GM19239 (cell line): ENCODE data around the gene GLUL.
"Not testable (repeated sequence)": the region's sequence is repeated elsewhere in the genome, so short reads cannot be mapped to it uniquely, and the experiment has no call there.

ENCODE experiments used
- DNase-seq: peaks from one replicate; pipeline ENCODE4 v3.0.0; 2011; ENCODE audit warnings: low spot score; ENCODE audit not compliant: insufficient read length
- FAIRE-seq: peaks from 2 replicates; lab custom pipeline; 2011; peaks lifted over from hg19 to GRCh38; lab: Jason Lieb, UNC

GLUL gene

DNA sequence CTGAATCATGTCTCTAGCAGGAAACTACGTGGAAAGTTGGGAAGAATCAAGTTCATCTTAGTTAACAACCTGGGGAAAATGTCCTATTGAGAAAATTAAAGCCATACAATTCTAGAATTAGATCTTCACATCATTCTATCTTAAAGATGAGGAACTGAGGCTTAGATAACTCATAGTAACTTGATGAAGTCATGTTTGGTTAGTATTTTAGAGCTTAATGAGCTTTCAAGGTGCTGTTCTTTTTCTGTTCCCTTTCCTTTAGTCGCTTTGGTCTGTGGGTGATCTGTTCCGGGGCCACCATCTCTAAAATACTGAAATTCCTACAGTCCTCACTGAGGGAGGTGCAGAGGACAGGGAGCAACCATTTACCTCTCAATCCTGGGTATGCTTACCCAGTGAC, 4.3 kb upstream of the GLUL start:
- no peak for DNase-seq
- FAIRE-seq: no peak

- DNase-seq: no peak
- no peak for FAIRE-seq
Measured at GRCh38 chr1:182394055-182394775, 2.6 kb upstream of the GLUL start.

DNA sequence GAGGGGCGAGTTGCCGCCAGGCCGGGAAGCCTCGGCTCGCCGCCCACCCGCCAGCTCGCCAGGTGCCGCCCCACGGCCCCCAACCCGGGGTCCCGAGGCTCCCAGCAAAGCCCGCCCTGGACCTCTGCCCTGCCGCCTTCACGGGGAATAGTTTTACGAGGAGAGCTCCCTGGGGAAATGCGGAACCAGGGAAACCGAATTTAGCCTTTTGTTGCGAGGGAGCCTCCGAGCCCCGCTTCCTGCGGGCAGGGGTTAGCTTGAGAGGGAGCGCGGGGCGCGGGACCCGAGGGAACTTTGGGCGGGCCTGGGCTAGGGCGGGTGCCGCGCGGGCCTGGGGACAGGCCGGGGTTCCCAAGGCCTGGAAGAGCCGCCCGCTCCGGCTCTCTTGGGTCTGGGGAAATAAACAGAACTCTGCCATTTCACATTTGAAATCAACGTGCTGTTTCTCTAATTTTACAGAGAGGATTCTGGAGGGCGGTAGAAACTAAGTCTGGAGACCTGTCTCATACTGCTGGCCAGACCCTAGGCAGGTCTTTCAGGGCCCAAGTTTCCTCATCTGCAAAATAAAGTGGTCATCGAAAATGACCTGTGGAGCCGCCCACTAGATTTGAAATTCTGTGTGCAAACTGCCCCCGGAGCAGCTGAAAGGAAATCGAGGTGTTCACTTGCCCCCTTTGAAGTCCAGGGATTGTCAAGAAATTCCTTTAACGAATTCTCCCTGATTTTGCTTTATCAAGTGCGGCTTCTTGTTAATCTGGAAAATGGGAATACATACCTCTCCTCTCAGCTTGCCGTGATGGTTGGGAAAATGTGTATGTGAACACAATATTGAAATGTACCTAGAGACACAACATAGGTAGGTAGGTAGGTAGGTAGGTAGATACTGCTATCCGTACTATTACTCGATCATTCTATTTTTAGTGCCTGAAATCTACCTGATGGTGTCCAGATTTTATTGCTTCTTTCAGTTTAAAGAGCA, 749 bp upstream of the GLUL start:
- FAIRE-seq (no peak), DNase-seq (no peak)

GRCh38 chr1:182391028-182391361, 595 bp downstream of the GLUL start:
- FAIRE-seq (peak; percentile 49), DNase-seq (no peak)

DNA sequence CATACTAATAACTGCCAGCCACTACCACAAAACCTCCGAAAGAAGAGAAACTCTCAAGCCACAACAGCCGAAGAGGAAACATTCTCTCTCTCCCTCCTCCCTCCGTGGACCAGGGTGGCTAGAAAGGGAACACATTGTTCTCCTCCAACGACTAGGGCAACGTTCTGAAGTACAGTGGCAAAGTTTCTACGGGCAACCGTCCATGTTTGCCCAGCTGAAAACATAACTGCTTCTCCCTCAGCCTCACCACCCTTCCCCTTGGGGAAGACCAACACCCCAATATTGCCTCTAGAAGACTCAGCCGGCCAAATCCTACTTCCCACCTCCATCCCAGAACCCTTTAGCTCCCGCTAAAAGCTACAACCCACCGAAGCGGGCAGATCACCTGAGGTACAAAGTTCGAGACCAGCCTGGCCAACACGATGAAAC, 2.0 kb downstream of the GLUL start:
- DNase-seq (peak; percentile 24), FAIRE-seq (peak; percentile 68)

DNA sequence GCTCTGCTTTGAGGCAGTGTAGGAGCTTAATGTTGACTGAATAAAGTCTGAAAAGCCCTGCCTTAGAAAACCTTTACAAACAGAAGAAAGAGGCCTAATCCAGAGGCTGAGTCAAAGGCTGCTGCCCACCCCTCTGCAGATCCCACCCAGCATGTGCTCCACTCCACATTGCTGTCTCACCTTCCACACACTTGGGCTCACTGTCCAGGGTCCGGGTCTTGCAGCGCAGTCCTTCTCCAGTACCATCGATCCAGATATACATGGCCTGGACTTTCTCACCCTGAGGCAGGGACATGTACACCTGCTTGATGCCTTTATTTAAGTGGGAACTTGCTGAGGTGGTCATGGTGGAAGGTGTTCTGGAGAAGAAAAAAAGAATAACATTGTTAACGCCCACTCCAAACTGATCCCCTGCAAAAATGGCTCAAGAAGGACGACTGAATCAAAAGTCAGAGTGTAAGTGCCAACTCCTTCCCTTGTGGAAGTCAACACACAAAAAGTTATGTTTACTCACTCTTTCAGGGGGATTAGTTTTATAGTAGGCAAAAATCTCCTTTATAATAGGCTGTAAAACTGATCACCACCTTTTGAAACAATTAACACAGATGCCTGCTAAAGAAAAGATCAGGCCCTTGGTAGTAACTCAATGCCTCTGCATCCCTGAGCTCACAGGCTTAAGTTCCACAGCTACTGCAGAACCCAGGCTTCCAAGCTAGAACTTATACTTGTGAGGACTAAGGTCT, 3.0 kb downstream of the GLUL start:
- DNase-seq (no peak), FAIRE-seq (no peak)

DNA sequence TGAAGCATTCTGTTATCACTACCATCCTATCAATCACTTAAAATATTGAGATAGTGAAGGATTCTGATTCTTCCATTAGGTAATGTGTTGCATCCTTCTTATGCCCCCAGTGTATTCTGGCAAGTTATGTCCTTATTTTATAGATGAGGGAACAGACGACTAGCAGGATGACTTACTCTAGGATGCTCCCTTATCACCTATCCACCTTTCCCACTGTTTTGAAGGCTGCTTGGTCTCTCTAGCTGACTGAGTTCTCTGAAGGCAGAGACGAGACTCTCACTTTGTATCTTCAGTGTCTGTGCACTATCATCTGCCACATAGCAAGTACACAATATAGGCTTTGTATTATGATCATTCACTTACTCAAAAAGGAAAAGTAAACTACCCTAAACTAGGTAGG, 4.0 kb downstream of the GLUL start:
- FAIRE-seq (no peak), DNase-seq (no peak)

GRCh38 chr1:182386980-182387379, 4.6 kb downstream of the GLUL start:
- no peak for FAIRE-seq
- DNase-seq: no peak

DNA sequence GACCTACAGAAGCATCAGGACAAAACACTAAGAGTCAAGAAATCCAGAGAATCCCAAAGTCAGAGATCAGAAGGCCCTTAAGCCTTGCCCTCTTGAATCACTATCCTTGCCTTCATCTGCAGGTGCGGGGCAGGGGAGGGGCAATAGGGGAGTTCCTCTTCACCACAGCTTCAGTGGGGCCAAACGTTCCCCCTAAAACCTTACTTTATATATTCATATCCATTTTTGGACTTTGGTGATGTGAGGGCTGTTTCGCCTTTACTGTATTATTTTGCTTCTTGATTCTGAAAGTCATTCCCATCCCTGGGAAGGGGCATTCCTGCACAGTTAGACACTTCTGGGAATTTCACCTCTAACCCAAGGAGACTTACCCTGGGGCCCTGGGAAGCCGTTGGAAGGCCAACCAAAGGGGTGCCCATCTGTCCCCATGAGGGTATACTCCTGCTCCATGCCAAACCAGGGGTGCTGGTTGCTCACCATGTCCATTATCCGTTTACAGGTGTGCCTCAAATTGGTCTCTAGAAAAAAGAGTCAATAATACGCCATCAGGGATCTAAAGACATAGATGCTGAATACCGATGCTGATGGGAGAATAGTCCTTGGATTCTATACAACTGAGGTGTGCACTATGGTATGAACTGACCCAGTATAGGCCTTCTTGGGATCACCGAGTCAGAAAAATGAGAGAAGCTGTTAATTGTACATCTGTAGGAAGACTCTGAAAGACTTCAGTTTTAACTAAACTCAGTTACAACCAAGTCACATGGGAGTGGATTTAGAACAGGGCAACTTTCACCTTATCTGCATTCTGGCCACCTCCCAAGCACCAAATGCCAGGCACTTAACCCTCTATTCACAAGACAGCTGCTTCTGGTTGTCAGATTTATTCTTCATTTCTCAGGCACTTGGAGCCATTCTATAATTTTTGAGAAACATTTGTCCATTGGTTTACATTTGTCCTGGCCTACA, 5.4 kb downstream of the GLUL start:
- DNase-seq (no peak), FAIRE-seq (no peak)

- no peak for DNase-seq
- no peak for FAIRE-seq
Measured at GRCh38 chr1:182384387-182384960, 7.1 kb downstream of the GLUL start.

DNA sequence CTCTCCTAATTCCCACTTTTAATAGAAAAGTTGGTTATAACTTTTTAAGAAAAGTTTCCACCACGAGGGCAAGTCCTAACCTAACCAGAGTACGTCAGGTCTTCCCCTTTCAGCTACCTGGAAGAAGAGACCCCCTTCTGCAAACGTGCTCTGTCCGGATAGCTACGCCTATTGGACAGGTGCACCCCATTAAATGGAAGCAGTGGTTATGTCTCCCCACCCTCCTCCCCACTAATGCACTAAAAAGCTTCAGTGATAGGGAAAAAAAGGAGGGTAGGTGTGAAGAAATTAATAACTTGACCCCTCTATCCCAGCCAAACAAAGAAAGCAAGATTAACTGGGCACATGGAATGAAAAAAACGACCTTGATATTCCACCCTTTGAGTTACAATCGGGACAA, 7.7 kb downstream of the GLUL start:
- DNase-seq (no peak), FAIRE-seq (no peak)

DNA sequence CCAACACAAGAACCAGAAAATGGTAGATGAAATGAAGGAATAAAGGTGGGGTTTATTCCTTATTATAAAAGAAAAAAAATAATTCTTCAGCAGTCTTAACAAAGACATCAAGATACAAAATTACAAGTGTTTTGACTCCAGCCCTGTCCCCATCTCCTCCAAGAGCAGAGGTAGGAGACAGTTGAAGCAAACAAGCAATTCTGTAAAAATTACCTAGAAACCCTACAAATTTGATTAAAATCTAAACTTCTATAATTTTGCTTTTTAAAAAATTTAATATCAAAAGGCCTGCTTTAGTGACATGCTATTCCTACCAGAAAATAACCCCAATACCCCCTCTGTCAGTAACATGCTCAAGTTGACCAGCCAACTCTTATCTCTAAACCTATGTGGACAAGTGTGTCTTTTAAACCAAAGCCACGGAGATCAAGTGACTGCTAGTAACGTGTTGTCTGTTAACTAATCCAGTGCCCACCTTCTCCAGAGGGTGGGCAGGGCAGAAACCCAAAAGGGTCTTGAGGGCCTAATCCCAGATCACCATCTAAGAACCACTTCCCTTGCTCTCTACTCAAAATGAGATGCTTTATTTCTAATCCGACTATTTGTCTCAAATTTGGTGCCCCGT, 8.4 kb downstream of the GLUL start:
- DNase-seq (no peak), FAIRE-seq (no peak)

DNA sequence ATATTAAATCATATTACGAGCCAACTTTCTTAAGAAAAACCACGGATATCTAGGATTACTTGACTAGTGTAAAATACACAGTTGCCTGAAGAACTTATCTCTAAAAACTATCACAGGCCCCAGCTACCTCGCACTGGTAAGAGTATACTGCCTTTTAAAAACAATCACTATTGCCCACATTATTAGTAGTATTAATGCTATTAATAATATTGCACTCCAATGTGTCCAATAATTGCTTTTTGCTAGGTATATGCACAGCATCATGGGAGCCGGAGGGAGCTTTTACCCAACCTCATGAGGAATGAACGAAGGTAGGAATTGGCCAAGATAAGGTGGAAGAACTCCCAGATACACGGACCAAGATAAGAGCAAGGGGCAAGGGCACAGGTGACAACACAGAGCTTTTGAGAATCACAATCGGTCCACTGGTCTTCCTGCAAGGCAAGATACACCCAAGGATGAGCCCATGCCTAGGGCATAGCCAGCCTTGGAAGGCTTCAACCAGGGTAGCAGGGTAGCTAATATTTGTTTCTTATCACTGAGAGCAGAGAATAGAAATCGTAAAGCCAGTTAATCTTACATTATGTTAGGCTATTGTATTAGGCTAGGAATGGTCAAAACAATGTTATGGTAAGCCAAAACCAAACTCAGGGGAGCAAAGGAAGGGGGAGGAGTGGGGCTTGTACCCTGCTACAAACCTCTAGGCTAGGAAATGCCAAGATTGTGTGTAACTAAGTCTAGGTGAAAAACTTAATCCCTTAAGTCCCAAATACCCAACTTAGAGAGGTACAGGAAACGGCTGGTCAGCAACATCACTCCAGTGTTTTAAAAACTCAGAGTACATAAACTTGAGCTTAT, 9.4 kb downstream of the GLUL start:
- DNase-seq (no peak), FAIRE-seq (no peak)

- FAIRE-seq (no peak), DNase-seq (no peak)
Measured at GRCh38 chr1:182380199-182380598, 11.4 kb downstream of the GLUL start.

GRCh38 chr1:182379781-182380180, 11.8 kb downstream of the GLUL start:
- FAIRE-seq: not testable (repeated sequence)

GRCh38 chr1:182376936-182377574, 14.5 kb downstream of the GLUL start:
- DNase-seq (no peak), FAIRE-seq (no peak)

More at GRCh38 chr1:182379781-182380180, 11.8 kb downstream of the GLUL start:
- not testable (repeated sequence) for DNase-seq

DNA sequence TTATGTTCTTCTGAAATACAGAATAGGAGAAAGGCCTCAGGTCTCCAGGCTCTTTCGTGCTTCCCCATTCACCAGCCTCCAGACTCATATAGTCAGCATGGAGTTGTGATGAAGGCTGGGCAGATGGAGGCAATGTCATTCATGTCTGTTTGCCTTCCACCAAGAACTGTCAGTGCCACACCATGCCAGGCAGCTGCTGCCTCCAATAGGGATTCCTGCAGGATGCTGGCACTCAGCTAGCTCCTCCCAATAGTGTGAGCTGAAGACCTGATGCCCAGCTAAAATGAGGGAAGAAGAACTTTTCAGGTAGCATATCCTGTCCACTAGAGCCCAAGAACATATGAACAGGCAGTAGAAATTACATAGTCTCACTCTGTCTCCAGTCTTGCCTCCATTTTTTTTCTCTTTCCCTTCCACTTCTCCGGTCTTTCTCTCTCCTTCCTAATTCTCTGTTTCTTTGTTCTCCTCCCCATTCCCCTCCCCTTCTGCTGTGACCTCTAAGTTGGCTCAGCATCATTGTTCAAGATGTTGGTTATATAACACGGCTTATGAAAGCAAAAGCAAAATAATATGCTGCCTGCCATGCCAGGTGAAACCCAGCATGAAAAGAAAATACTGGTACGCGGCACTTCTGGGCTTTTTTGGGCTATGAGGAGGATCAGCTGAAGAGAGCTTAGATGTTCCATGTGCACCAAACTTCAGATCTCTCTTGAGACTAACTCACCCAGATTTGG, 17.3 kb downstream of the GLUL start:
- FAIRE-seq (no peak), DNase-seq (no peak)
